A549 (cell line): ENCODE results near the gene SCARB1. TPM values are rescaled to one million over a fixed set of nuclear protein-coding genes. Genes with fewer than 3 reads are reported as not detected.

ENCODE experiments used
- ATAC-seq, 2 experiments: fragments of 200-7000 bp in 1 of 2; fragments of >200 bp in 1 of 2; cut with Nextera tagmentation in 1 of 2; cut with Tn5 transposase in 1 of 2; 3 replicates each; pipeline versions ENCODE4 v1.8.0 to v1.9.1; 2018 to 2020; ENCODE audit warnings: mild to moderate bottlenecking in 1 of 2, moderate library complexity in 1 of 2
- CTCF ChIA-PET: fragments of 300-600 bp; sonication (Branson Sonifier 250); formaldehyde crosslinking; extraction: SDS; loops from one replicate; lab custom pipeline; 2021; ENCODE audit warnings: antibody characterized with exemption, inconsistent platforms; lab: Yijun Ruan, JAX
- POLR2A ChIA-PET: fragments of 350-600 bp; formaldehyde crosslinking; extraction: SDS; loops from one replicate; lab custom pipeline; 2021; ENCODE audit warnings: antibody characterized with exemption, inconsistent platforms; lab: Yijun Ruan, JAX
- DNase-seq, 2 experiments: peaks; one replicate each; pipeline versions ENCODE4 v3.0.0 to v3.0.0-alpha.2; 2011 to 2016; ENCODE audit warnings: low read depth in 1 of 2, low spot score in 1 of 2
- FAIRE-seq: peaks from 2 replicates; lab custom pipeline; 2011; peaks lifted over from hg19 to GRCh38; lab: Jason Lieb, UNC
- H3K27ac ChIP-seq, 2 experiments: fragments of >200 bp; sonication (Bioruptor Twin); formaldehyde crosslinking; 3 replicates each; pipeline ENCODE4 v1.5.1; 2016 to 2017
- H3K4me1 ChIP-seq: fragments of >200 bp; sonication (Bioruptor Twin); formaldehyde crosslinking; 3 replicates; pipeline ENCODE4 v1.6.1; 2016
- H3K4me2 ChIP-seq: fragments of >200 bp; sonication (Bioruptor Twin); formaldehyde crosslinking; 3 replicates; pipeline ENCODE4 v1.6.1; 2016
- H3K4me3 ChIP-seq: fragments of >200 bp; sonication (Bioruptor Twin); formaldehyde crosslinking; 3 replicates; pipeline ENCODE4 v1.5.1; 2016
- H3K9me3 ChIP-seq: fragments of >200 bp; sonication (Bioruptor Twin); formaldehyde crosslinking; 3 replicates; pipeline ENCODE4 v1.6.1; 2016
- CHD2 ChIP-seq: fragments of 150-350 bp; IDR thresholded peaks from 2 replicates; pipeline ENCODE4 v1.6.1; 2014; ENCODE audit warnings: low read length; ENCODE audit not compliant: partially characterized antibody
- ELK1 ChIP-seq: fragments of 150-350 bp; IDR thresholded peaks from 2 replicates; pipeline ENCODE4 v1.6.1; 2014; ENCODE audit warnings: low read depth, mild to moderate bottlenecking, low read length
- EP300 ChIP-seq, 2 experiments: fragments of >200 bp; sonication (Bioruptor Twin); formaldehyde crosslinking; IDR thresholded peaks; 2 replicates in 1 of 2; 3 replicates in 1 of 2; pipeline ENCODE4 v1.6.1; 2016 to 2017
- ESRRA ChIP-seq: fragments of 150-350 bp; IDR thresholded peaks from 2 replicates; pipeline ENCODE4 v1.6.1; 2014; ENCODE audit warnings: mild to moderate bottlenecking, low read length, borderline replicate concordance
- FOSL2 ChIP-seq, 2 experiments: fragments of 450-650 bp in 1 of 2; fragments of >200 bp in 1 of 2; sonication (Bioruptor Twin) in 1 of 2; formaldehyde crosslinking; IDR thresholded peaks; 2 replicates each; pipeline versions ENCODE4 v1.5.0 to v1.6.1; 2016 to 2020; ENCODE audit warnings: mild to moderate bottlenecking in 1 of 2, moderate library complexity in 1 of 2
- FOXS1 ChIP-seq: fragments of 250-450 bp; sonication (Bioruptor Pico); IDR thresholded peaks from 2 replicates; pipeline ENCODE4 v1.5.0; 2020; ENCODE audit warnings: mild to moderate bottlenecking, moderate library complexity
- GATA3 ChIP-seq: IDR thresholded peaks from 2 replicates; pipeline ENCODE4 v1.6.1; 2012; ENCODE audit warnings: borderline replicate concordance
- HDAC2 ChIP-seq: fragments of 200-600 bp; sonication (generic); IDR thresholded peaks from 2 replicates; pipeline ENCODE4 v1.6.1; 2016
- HOXB13 ChIP-seq: fragments of 250-450 bp; sonication (Bioruptor Pico); IDR thresholded peaks from 2 replicates; pipeline ENCODE4 v1.5.0; 2020; ENCODE audit warnings: low read depth, mild to moderate bottlenecking, moderate library complexity
- KDM1A ChIP-seq: fragments of 200-600 bp; sonication (generic); IDR thresholded peaks from 2 replicates; pipeline ENCODE4 v1.6.1; 2016; ENCODE audit warnings: low read depth, mild to moderate bottlenecking
- MYC ChIP-seq: IDR thresholded peaks from 2 replicates; pipeline ENCODE4 v1.6.1; 2012; ENCODE audit warnings: mild to moderate bottlenecking, inconsistent platforms, low read length, improper control_type of control experiment, borderline replicate concordance
- NR3C1 ChIP-seq: fragments of >200 bp; sonication (Bioruptor Twin); formaldehyde crosslinking; IDR thresholded peaks from 3 replicates; pipeline ENCODE4 v1.6.1; 2017
- RFX5 ChIP-seq: fragments of 450-650 bp; IDR thresholded peaks from 2 replicates; pipeline ENCODE4 v1.7.1; 2014; ENCODE audit warnings: antibody characterized with exemption, mild to moderate bottlenecking, moderate library complexity
- SMC3 ChIP-seq: fragments of >200 bp; sonication (Bioruptor Twin); formaldehyde crosslinking; IDR thresholded peaks from 3 replicates; pipeline ENCODE4 v1.6.1; 2018; ENCODE audit warnings: inconsistent platforms
- ZFP36 ChIP-seq: fragments of 450-650 bp; IDR thresholded peaks from 2 replicates; pipeline ENCODE4 v1.6.1; 2014; ENCODE audit warnings: borderline replicate concordance; ENCODE audit not compliant: partially characterized antibody
- WGBS: methylation state at CpG from one replicate; pipeline ENCODE4 v1.1.6; 2017; ENCODE audit errors: missing lambda C conversion rate; 5-methylcytosine and 5-hydroxymethylcytosine counted together
- polyA plus RNA-seq, 4 experiments: library from polyadenylated mRNA; depleted of rRNA in 3 of 4; stranded (reverse); fragments of >200 nt; fragmentation: RNase III in 1 of 4; extraction: RNeasy Plus Mini Kit Qiagen cat#74134 plus additional on column Dnase treatment in 1 of 4; gene quantifications; 2 replicates in 3 of 4; 3 replicates in 1 of 4; pipeline ENCODE4 v1.2.3, GENCODE V29; 2011 to 2017
- TF ChIP-seq, protein P1 (sequence below): fragments of >200 bp; sonication (Bioruptor Twin); formaldehyde crosslinking; IDR thresholded peaks from 3 replicates; pipeline ENCODE4 v1.6.1; 2016
- TF ChIP-seq, protein P2 (sequence below): IDR thresholded peaks from 2 replicates; pipeline ENCODE4 v1.6.1; 2012; ENCODE audit warnings: low read depth, borderline replicate concordance
- TF ChIP-seq, protein P3 (sequence below): fragments of 200-600 bp; sonication (generic); IDR thresholded peaks from 2 replicates; pipeline ENCODE4 v1.6.1; 2016; ENCODE audit warnings: antibody characterized with exemption, mild to moderate bottlenecking, moderate library complexity

SCARB1 gene
- polyA plus RNA-seq, 2 of the 4 experiments (the other 2 are of a cell fraction): 81.1 to 154 TPM

DNA sequence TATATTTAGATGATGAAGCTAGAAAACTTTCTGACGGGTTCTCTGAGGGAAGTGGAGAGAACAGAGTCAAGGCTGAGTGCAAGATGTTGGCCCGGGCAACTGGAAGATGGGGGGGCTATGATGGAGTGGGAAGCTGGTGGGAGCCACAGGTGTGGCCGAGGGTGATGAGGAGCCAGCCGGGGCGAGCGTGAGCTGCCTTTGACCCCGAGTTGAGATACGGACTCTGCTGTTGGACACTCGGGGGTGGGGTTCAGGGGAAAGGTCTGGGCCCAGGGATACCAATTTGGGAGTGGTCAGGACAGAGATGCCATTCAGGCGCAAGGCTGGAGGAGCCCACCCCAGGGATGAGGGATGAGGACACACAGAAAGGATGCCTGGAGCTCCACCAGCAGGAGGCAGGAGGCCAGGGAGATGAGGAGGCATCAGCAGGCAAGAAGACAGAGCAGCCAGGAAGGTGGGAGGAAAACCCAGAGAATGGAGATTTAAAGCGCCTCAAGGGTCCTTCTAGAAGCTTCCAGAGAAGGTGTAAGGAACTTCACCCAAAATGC lies 9.0 kb downstream of the SCARB1 start:
- H3K27ac ChIP-seq: peak overlapping the region in 1 of 2 experiments; percentile 63; a peak in 3 of 6 replicates
- WGBS: 95% methylated on average over 11 of the region's 11 CpGs
- DNase-seq (no peak), ATAC-seq (peak in 1 of 2 experiments; percentile 16; a peak in 1 of 6 replicates), FAIRE-seq (no peak)
- H3K9me3 ChIP-seq: no peaks in the 10 kb centered on the region
- CTCF ChIA-PET: interaction anchor here (1.4 to 1.7 kb wide), 3 partner anchors 13 to 86 kb away, joined by 4 to 6 read pairs (median 6); no protein-coding TSS in a partner anchor
- no peak for TF ChIP-seq MYC
- no peak for TF ChIP-seq KDM1A
- no peak for TF ChIP-seq HDAC2
- no peak for TF ChIP-seq NR3C1
- no peak for TF ChIP-seq CHD2
- TF ChIP-seq FOXS1 (CRISPR knock-in tag): no peak
- TF ChIP-seq SMC3: no peak
- no peak for TF ChIP-seq FOSL2 (IDR thresholded peaks at IDR 0.05)
- no peak for TF ChIP-seq FOSL2 (CRISPR knock-in tag; IDR thresholded peaks at IDR 0.05)
- TF ChIP-seq, protein P1, sequence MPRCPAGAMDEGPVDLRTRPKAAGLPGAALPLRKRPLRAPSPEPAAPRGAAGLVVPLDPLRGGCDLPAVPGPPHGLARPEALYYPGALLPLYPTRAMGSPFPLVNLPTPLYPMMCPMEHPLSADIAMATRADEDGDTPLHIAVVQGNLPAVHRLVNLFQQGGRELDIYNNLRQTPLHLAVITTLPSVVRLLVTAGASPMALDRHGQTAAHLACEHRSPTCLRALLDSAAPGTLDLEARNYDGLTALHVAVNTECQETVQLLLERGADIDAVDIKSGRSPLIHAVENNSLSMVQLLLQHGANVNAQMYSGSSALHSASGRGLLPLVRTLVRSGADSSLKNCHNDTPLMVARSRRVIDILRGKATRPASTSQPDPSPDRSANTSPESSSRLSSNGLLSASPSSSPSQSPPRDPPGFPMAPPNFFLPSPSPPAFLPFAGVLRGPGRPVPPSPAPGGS: no peak
- no peak overlapping the region for H3K4me2 ChIP-seq
- peaks cover 48% of the 10 kb centered on the region for H3K4me1 ChIP-seq
- POLR2A ChIA-PET: interaction anchor here (1.1 kb wide), 1 partner anchor 26 kb away, joined by 3 read pairs; no protein-coding TSS in a partner anchor
- H3K4me3 ChIP-seq: no peak overlapping the region

GRCh38 chr12:124853781-124854636 lies 9.7 kb downstream of the SCARB1 start:
- Histone ChIP-seq H3K4me3 (no peak overlapping the region), H3K9me3 (no peaks in the 10 kb centered on the region), H3K4me1 (peaks cover 51% of the 10 kb centered on the region), H3K27ac (peak overlapping the region in 1 of 2 experiments; percentile 63; a peak in 2 of 6 replicates), H3K4me2 (no peak overlapping the region)
- FAIRE-seq: no peak
- no peak for DNase-seq
- 84% methylated on average over 24 of the region's 24 CpGs for WGBS
- CTCF ChIA-PET: interaction anchor here (0.6 to 1.7 kb wide), 4 partner anchors 12 to 87 kb away, joined by 3 to 6 read pairs (median 5); no protein-coding TSS in a partner anchor
- no peak for ATAC-seq
- TF ChIP-seq GATA3 (no peak), RFX5 (no peak), MYC (no peak), ELK1 (no peak), ESRRA (no peak), HOXB13 (CRISPR knock-in tag) (no peak), EP300 (IDR thresholded peaks at IDR 0.05) (no peak), ZFP36 (no peak)
- TF ChIP-seq, protein P2, sequence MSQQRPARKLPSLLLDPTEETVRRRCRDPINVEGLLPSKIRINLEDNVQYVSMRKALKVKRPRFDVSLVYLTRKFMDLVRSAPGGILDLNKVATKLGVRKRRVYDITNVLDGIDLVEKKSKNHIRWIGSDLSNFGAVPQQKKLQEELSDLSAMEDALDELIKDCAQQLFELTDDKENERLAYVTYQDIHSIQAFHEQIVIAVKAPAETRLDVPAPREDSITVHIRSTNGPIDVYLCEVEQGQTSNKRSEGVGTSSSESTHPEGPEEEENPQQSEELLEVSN: no peak
- TF ChIP-seq, protein P3, sequence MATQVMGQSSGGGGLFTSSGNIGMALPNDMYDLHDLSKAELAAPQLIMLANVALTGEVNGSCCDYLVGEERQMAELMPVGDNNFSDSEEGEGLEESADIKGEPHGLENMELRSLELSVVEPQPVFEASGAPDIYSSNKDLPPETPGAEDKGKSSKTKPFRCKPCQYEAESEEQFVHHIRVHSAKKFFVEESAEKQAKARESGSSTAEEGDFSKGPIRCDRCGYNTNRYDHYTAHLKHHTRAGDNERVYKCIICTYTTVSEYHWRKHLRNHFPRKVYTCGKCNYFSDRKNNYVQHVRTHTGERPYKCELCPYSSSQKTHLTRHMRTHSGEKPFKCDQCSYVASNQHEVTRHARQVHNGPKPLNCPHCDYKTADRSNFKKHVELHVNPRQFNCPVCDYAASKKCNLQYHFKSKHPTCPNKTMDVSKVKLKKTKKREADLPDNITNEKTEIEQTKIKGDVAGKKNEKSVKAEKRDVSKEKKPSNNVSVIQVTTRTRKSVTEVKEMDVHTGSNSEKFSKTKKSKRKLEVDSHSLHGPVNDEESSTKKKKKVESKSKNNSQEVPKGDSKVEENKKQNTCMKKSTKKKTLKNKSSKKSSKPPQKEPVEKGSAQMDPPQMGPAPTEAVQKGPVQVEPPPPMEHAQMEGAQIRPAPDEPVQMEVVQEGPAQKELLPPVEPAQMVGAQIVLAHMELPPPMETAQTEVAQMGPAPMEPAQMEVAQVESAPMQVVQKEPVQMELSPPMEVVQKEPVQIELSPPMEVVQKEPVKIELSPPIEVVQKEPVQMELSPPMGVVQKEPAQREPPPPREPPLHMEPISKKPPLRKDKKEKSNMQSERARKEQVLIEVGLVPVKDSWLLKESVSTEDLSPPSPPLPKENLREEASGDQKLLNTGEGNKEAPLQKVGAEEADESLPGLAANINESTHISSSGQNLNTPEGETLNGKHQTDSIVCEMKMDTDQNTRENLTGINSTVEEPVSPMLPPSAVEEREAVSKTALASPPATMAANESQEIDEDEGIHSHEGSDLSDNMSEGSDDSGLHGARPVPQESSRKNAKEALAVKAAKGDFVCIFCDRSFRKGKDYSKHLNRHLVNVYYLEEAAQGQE: no peak
- TF ChIP-seq, all 56 proteins: peak for 0
- POLR2A ChIA-PET: interaction anchor here (1.1 kb wide), 1 partner anchor 25 kb away, joined by 3 read pairs; no protein-coding TSS in a partner anchor
